Naive thymus-derived CD4-positive, alpha-beta T cell (primary cell): ENCODE measurements around the gene SLCO3A1. TPM values are rescaled to one million over a fixed set of nuclear protein-coding genes. Genes with fewer than 3 reads are reported as not detected.

ENCODE experiments used
- ATAC-seq: fragments of 150-1000 bp; cut with Tn5 transposase; 2 replicates; pipeline ENCODE4 v1.10.0; 2021; ENCODE audit warnings: mild to moderate bottlenecking, moderate library complexity
- CTCF ChIA-PET: fragments of 350-600 bp; sonication (Branson Sonifier 250); formaldehyde crosslinking; loops from one replicate; lab custom pipeline; 2021; ENCODE audit warnings: antibody characterized with exemption; lab: Charles Lee
- POLR2A ChIA-PET: fragments of 350-600 bp; sonication (Branson Sonifier 250); formaldehyde crosslinking; loops from one replicate; lab custom pipeline; 2021; ENCODE audit warnings: antibody characterized with exemption, inconsistent platforms; lab: Charles Lee
- DNase-seq, 9 donors: peaks; one replicate each; pipeline versions ENCODE4 v3.0.0 to v3.0.0-alpha.2; 2020 to 2022; ENCODE audit warnings: mixed read lengths in 1 of 9
- H3K27ac ChIP-seq: one replicate; pipeline ENCODE4 v1.7.0; 2013; ENCODE audit warnings: mild to moderate bottlenecking, low read depth, low read length, moderate library complexity
- H3K27me3 ChIP-seq, 2 donors: one replicate each; pipeline ENCODE4 v1.7.0; 2013; ENCODE audit warnings: low read length in 2 of 2, mild to moderate bottlenecking in 2 of 2, moderate library complexity in 2 of 2; ENCODE audit not compliant: control insufficient read depth in 2 of 2, insufficient read depth in 2 of 2
- H3K36me3 ChIP-seq, 3 experiments: 1 replicate in 2 of 3; 2 replicates in 1 of 3; pipeline ENCODE4 v1.7.0; 2013; ENCODE audit warnings: low read length in 3 of 3, mild to moderate bottlenecking in 3 of 3, moderate library complexity in 1 of 3; ENCODE audit not compliant: insufficient read depth in 3 of 3, control insufficient read depth in 2 of 3
- H3K4me1 ChIP-seq, 2 donors: one replicate each; pipeline ENCODE4 v1.7.0; 2013; ENCODE audit warnings: low read length in 2 of 2, mild to moderate bottlenecking in 2 of 2, moderate library complexity in 1 of 2; ENCODE audit not compliant: control insufficient read depth in 2 of 2, insufficient read depth in 2 of 2
- H3K4me3 ChIP-seq: 2 replicates; pipeline ENCODE4 v1.7.0; 2013; ENCODE audit warnings: mild to moderate bottlenecking, low read length
- H3K9me3 ChIP-seq, 3 experiments: 1 replicate in 2 of 3; 2 replicates in 1 of 3; pipeline ENCODE4 v1.7.0; 2013; ENCODE audit warnings: low read length in 3 of 3; ENCODE audit not compliant: control insufficient read depth in 2 of 3
- H3K27ac Mint-ChIP-seq, 9 donors: one replicate each; pipeline ENCODE4 v1.8.0; 2020 to 2022; ENCODE audit warnings: mixed read lengths in 9 of 9, mild to moderate bottlenecking in 8 of 9, moderate library complexity in 5 of 9, inconsistent platforms in 2 of 9
- H3K27me3 Mint-ChIP-seq, 5 donors: one replicate each; pipeline ENCODE4 v1.8.0; 2021 to 2022; ENCODE audit warnings: mixed read lengths in 5 of 5, mild to moderate bottlenecking in 1 of 5
- H3K36me3 Mint-ChIP-seq, 5 donors: one replicate each; pipeline ENCODE4 v1.8.0; 2020 to 2022; ENCODE audit warnings: mixed read lengths in 5 of 5, mild to moderate bottlenecking in 3 of 5, inconsistent platforms in 1 of 5
- H3K4me1 Mint-ChIP-seq, 7 donors: one replicate each; pipeline ENCODE4 v1.8.0; 2020 to 2022; ENCODE audit warnings: mixed read lengths in 7 of 7, mild to moderate bottlenecking in 3 of 7, inconsistent platforms in 1 of 7
- H3K4me3 Mint-ChIP-seq, 10 donors: one replicate each; pipeline ENCODE4 v1.8.0; 2020 to 2022; ENCODE audit warnings: mild to moderate bottlenecking in 10 of 10, mixed read lengths in 10 of 10, moderate library complexity in 6 of 10, inconsistent platforms in 2 of 10
- H3K9me3 Mint-ChIP-seq, 11 donors: one replicate each; pipeline ENCODE4 v1.8.0; 2020 to 2022; ENCODE audit warnings: mixed read lengths in 11 of 11, mild to moderate bottlenecking in 4 of 11, inconsistent platforms in 1 of 11, moderate library complexity in 1 of 11
- intact Hi-C, 2 donors: fragments of 100-400 bp; cut with micrococcal nuclease; formaldehyde crosslinking; loops; one replicate each; pipeline ENCODE4 v1.15.1; 2023
- polyA plus RNA-seq, 2 donors: library from polyadenylated mRNA; unstranded; fragments of 300-500 nt; fragmentation: Illumina TruSeq; gene quantifications; one replicate each; pipeline ENCODE4 v1.2.3, GENCODE V29; 2021
- total RNA-seq, 6 experiments: library from RNA in 5 of 6; stranded (reverse) in 5 of 6; gene quantifications; 1 replicate in 5 of 6; 2 replicates in 1 of 6; pipeline ENCODE4 v1.2.3 and lab custom pipeline; 2021 to 2026

The SLCO3A1 gene
- 10 to 100 TPM; 16.9 to 69.1 (median 25.4) TPM for total RNA-seq
- polyA plus RNA-seq: 10 to 100 TPM; 15.4 to 24.3 TPM
- total RNA-seq (lab: John Stamatoyannopoulos, UW): 15.2 reads per million, percentile 44 among the genes with 10 or more reads in this experiment

- POLR2A ChIA-PET: interaction anchor here (1.3 to 2.1 kb wide), 3 partner anchors 9 to 220 kb away, joined by 3 to 8 read pairs (median 7); no protein-coding TSS in a partner anchor
- DNase-seq: peak in 7 of 9 donors; percentile 62 to 73 (median 69)
- peaks cover 0 to 3% (median 0%) of the 10 kb centered on the region in 11 donors for H3K9me3 Mint-ChIP-seq
- peak; percentile 55 for ATAC-seq
- peaks cover 53 to 76% (median 66%) of the 10 kb centered on the region in 7 donors for H3K4me1 Mint-ChIP-seq
- peaks cover 52 to 65% of the 10 kb centered on the region in 2 donors for H3K4me1 ChIP-seq
- CTCF ChIA-PET: interaction anchor here (0.6 to 1.8 kb wide), 5 partner anchors 10 to 413 kb away, joined by 3 to 6 read pairs (median 3); no protein-coding TSS in a partner anchor
- H3K27me3 Mint-ChIP-seq: peaks cover 0 to 7% (median 0%) of the 10 kb centered on the region in 5 donors
- H3K36me3 ChIP-seq: no peaks in the 10 kb centered on the region
- H3K27ac Mint-ChIP-seq: peak within 1 kb of the TSS; percentile 80 to 96 (median 91)
- H3K36me3 Mint-ChIP-seq: peaks cover 0 to under 1% (median 0%) of the 10 kb centered on the region in 5 donors
- peak within 1 kb of the TSS; percentile 80 to 94 (median 86) for H3K4me3 Mint-ChIP-seq
- intact Hi-C loops: loop anchor here (1.0 to 10.0 kb wide), 8 partner anchors 89 to 1756 kb away; partner anchors contain the start of genes CHD2 (in 2 of the 2), HDDC3 (in 1 of the 2), RCCD1 (in 1 of the 2) and UNC45A (in 1 of the 2)
- peak within 1 kb of the TSS; percentile 72 for H3K4me3 ChIP-seq
- peak within 1 kb of the TSS; percentile 76 for H3K27ac ChIP-seq
- no peaks in the 10 kb centered on the region for H3K9me3 ChIP-seq
- no peaks in the 10 kb centered on the region for H3K27me3 ChIP-seq
Measured at GRCh38 chr15:91853511-91853947, at the start of gene SLCO3A1. Gene SLCO3A1 (plus strand): TSS chr15:91853708.

DNA sequence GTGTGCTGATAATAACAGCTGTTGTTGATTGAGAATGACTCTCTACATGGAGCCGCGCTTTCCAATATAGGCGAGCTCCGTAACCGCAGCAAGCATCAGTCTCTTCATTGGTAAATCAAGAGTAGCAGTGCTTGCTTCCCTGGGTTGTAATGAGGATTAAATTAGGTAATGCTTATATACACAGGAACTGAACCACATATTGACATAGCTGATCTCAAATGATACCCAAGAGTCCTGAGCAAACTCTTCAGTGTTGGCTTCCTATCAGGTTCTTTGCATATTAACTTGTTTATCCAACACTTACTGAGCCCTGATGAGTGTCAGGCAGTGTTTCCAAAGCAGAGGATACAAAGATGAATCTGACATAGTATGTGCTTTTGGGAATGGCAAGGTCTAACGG is 46.4 kb upstream of the SLCO3A1 start:
- H3K27ac Mint-ChIP-seq: no peak overlapping the region
- H3K36me3 Mint-ChIP-seq: no peaks in the 10 kb centered on the region
- POLR2A ChIA-PET: no interaction called here
- DNase-seq (no peak), ATAC-seq (no peak)
- peaks cover 6 to 18% (median 7%) of the 10 kb centered on the region in 5 donors for H3K27me3 Mint-ChIP-seq
- H3K9me3 Mint-ChIP-seq: peaks cover 0 to 14% (median 2%) of the 10 kb centered on the region in 11 donors
- Histone ChIP-seq H3K27ac (no peak overlapping the region), H3K9me3 (no peaks in the 10 kb centered on the region), H3K27me3 (no peaks in the 10 kb centered on the region), H3K4me1 (no peaks in the 10 kb centered on the region), H3K4me3 (no peak overlapping the region), H3K36me3 (no peaks in the 10 kb centered on the region)
- CTCF ChIA-PET: no interaction called here
- intact Hi-C loops: no loop called here
- no peak overlapping the region for H3K4me3 Mint-ChIP-seq
- H3K4me1 Mint-ChIP-seq: peaks cover 0 to 1% (median 0%) of the 10 kb centered on the region in 7 donors

- Histone ChIP-seq H3K4me1 (no peaks in the 10 kb centered on the region), H3K36me3 (no peaks in the 10 kb centered on the region), H3K27me3 (no peaks in the 10 kb centered on the region), H3K4me3 (no peak overlapping the region), H3K27ac (no peak overlapping the region), H3K9me3 (peaks cover 0 to 4% (median 0%) of the 10 kb centered on the region in 3 experiments)
- H3K4me1 Mint-ChIP-seq: no peaks in the 10 kb centered on the region
- no peak overlapping the region for H3K4me3 Mint-ChIP-seq
- no peak overlapping the region for H3K27ac Mint-ChIP-seq
- H3K9me3 Mint-ChIP-seq: peaks cover 4 to 47% (median 18%) of the 10 kb centered on the region in 11 donors
- intact Hi-C loops: no loop called here
- peaks cover 0 to 5% (median 4%) of the 10 kb centered on the region in 5 donors for H3K27me3 Mint-ChIP-seq
- no peak for DNase-seq
- ChIA-PET POLR2A (no interaction called here), CTCF (no interaction called here)
- no peak for ATAC-seq
- peaks cover 0 to 8% (median 3%) of the 10 kb centered on the region in 5 donors for H3K36me3 Mint-ChIP-seq
Measured at GRCh38 chr15:91813924-91814323, 39.6 kb upstream of the SLCO3A1 start.

GRCh38 chr15:91816942-91817341 is 36.6 kb upstream of the SLCO3A1 start:
- H3K27me3 Mint-ChIP-seq: peaks cover 0 to 11% (median 6%) of the 10 kb centered on the region in 5 donors
- peaks cover 4 to 33% (median 14%) of the 10 kb centered on the region in 11 donors for H3K9me3 Mint-ChIP-seq
- Histone ChIP-seq H3K4me1 (no peaks in the 10 kb centered on the region), H3K36me3 (no peaks in the 10 kb centered on the region), H3K9me3 (peaks cover 0 to 4% (median 0%) of the 10 kb centered on the region in 3 experiments), H3K27ac (no peak overlapping the region), H3K4me3 (no peak overlapping the region), H3K27me3 (no peaks in the 10 kb centered on the region)
- CTCF ChIA-PET: no interaction called here
- H3K27ac Mint-ChIP-seq: no peak overlapping the region
- DNase-seq: no peak
- no peak for ATAC-seq
- H3K36me3 Mint-ChIP-seq: peaks cover 0 to 8% (median 3%) of the 10 kb centered on the region in 5 donors
- H3K4me3 Mint-ChIP-seq: no peak overlapping the region
- intact Hi-C loops: no loop called here
- POLR2A ChIA-PET: no interaction called here
- no peaks in the 10 kb centered on the region for H3K4me1 Mint-ChIP-seq

DNA sequence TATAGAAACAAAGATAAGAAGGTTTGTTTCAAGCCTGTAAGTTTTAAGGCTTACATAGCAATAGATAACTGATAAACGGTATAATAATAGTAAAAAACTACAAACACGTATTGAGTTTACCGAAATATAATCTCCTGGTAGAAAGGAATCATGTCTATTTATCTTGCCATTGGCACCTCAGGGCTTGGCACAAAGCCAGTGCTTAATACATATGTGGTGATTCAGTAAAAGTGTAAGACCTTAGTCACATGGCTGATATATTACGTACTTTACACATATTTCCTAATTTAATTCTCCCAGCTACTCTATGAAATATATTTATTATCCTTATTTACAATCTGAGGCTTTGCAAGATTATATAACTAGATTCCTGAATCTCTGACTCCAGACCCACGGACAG is 32.0 kb upstream of the SLCO3A1 start:
- Histone ChIP-seq H3K27me3 (no peaks in the 10 kb centered on the region), H3K9me3 (no peaks in the 10 kb centered on the region), H3K4me3 (no peak overlapping the region), H3K4me1 (no peaks in the 10 kb centered on the region), H3K27ac (no peak overlapping the region), H3K36me3 (no peaks in the 10 kb centered on the region)
- no peaks in the 10 kb centered on the region for H3K4me1 Mint-ChIP-seq
- no peaks in the 10 kb centered on the region for H3K36me3 Mint-ChIP-seq
- peaks cover 0 to 20% (median 8%) of the 10 kb centered on the region in 5 donors for H3K27me3 Mint-ChIP-seq
- peaks cover 0 to 7% (median 0%) of the 10 kb centered on the region in 11 donors for H3K9me3 Mint-ChIP-seq
- intact Hi-C loops: no loop called here
- no peak overlapping the region for H3K27ac Mint-ChIP-seq
- CTCF ChIA-PET: no interaction called here
- no peak overlapping the region for H3K4me3 Mint-ChIP-seq
- ATAC-seq (no peak), DNase-seq (no peak)
- POLR2A ChIA-PET: no interaction called here

- ATAC-seq (no peak), DNase-seq (no peak)
- peaks cover 0 to 20% (median 6%) of the 10 kb centered on the region in 5 donors for H3K27me3 Mint-ChIP-seq
- Histone ChIP-seq H3K4me1 (no peaks in the 10 kb centered on the region), H3K36me3 (no peaks in the 10 kb centered on the region), H3K4me3 (no peak overlapping the region), H3K27ac (no peak overlapping the region), H3K9me3 (no peaks in the 10 kb centered on the region), H3K27me3 (no peaks in the 10 kb centered on the region)
- intact Hi-C loops: no loop called here
- no peak overlapping the region for H3K27ac Mint-ChIP-seq
- ChIA-PET POLR2A (no interaction called here), CTCF (interaction anchor here (0.6 to 0.8 kb wide), 2 partner anchors 12 to 152 kb away, joined by 3 read pairs; no protein-coding TSS in a partner anchor)
- H3K4me1 Mint-ChIP-seq: no peaks in the 10 kb centered on the region
- no peaks in the 10 kb centered on the region for H3K36me3 Mint-ChIP-seq
- no peak overlapping the region for H3K4me3 Mint-ChIP-seq
- peaks cover 0 to 4% (median 0%) of the 10 kb centered on the region in 11 donors for H3K9me3 Mint-ChIP-seq
Measured at GRCh38 chr15:91824256-91824655, 29.3 kb upstream of the SLCO3A1 start.
